ENCODE results near the gene DNAJC22.
"Not testable (repeated sequence)": the region's sequence is repeated elsewhere in the genome, so short reads cannot be mapped to it uniquely, and the experiment has no call there.

The DNAJC22 gene

GRCh38 chr12:49331380-49332222, 15.1 kb upstream of the DNAJC22 start:
- peak; percentile 26 to 62 for DNase-seq

GRCh38 chr12:49332441-49332861, 14.2 kb upstream of the DNAJC22 start:
- DNase-seq: no peak

GRCh38 chr12:49332891-49333371, 13.8 kb upstream of the DNAJC22 start:
- no peak for DNase-seq

GRCh38 chr12:49333778-49334177, 12.9 kb upstream of the DNAJC22 start:
- not testable (repeated sequence) for DNase-seq

- no peak for DNase-seq
These were observed 12.5 kb upstream of the DNAJC22 start for GRCh38 chr12:49334226-49334625.

- DNase-seq: no peak
These were observed 12.0 kb upstream of the DNAJC22 start for GRCh38 chr12:49334681-49335080.

GRCh38 chr12:49335118-49335954, 11.4 kb upstream of the DNAJC22 start:
- DNase-seq: no peak

GRCh38 chr12:49335955-49336644, 10.6 kb upstream of the DNAJC22 start:
- no peak for DNase-seq

GRCh38 chr12:49336645-49337584, 9.8 kb upstream of the DNAJC22 start, which contains the start of gene C1QL4:
C1QL4 (minus strand) TSS chr12:49337188; CDS start chr12:49336477, 711 bp downstream.
- DNase-seq: peak; percentile 30 to 69

GRCh38 chr12:49338830-49339463, 7.7 kb upstream of the DNAJC22 start:
- DNase-seq: no peak

GRCh38 chr12:49339464-49339861, 7.2 kb upstream of the DNAJC22 start:
- DNase-seq: peak in 1 of 2 experiments; percentile 18

GRCh38 chr12:49340095-49340870, 6.4 kb upstream of the DNAJC22 start:
- no peak for DNase-seq

GRCh38 chr12:49340971-49341776, 5.5 kb upstream of the DNAJC22 start:
- DNase-seq: no peak

- DNase-seq: no peak
These were observed 5.0 kb upstream of the DNAJC22 start for GRCh38 chr12:49341777-49342065.

GRCh38 chr12:49342066-49342913, 4.4 kb upstream of the DNAJC22 start:
- peak; percentile 91 to 95 for DNase-seq

GRCh38 chr12:49342914-49343731, 3.6 kb upstream of the DNAJC22 start:
- peak in 1 of 2 experiments; percentile 72 for DNase-seq

- no peak for DNase-seq
These were observed 2.1 kb upstream of the DNAJC22 start for GRCh38 chr12:49344486-49345050.

Measured in NCI-H524 (cell line).